HG03432 (cell line): Measurements from ENCODE around the gene ZNF582.
"Not testable (repeated sequence)": the region's sequence is repeated elsewhere in the genome, so short reads cannot be mapped to it uniquely, and the experiment has no call there.

Experiments
- ATAC-seq: cut with Tn5 transposase; IDR thresholded peaks from one replicate; pipeline ENCODE4 v1.9.1; 2021; ENCODE audit warnings: mild to moderate bottlenecking, moderate library complexity; ENCODE audit not compliant: unreplicated experiment

The ZNF582 gene

DNA sequence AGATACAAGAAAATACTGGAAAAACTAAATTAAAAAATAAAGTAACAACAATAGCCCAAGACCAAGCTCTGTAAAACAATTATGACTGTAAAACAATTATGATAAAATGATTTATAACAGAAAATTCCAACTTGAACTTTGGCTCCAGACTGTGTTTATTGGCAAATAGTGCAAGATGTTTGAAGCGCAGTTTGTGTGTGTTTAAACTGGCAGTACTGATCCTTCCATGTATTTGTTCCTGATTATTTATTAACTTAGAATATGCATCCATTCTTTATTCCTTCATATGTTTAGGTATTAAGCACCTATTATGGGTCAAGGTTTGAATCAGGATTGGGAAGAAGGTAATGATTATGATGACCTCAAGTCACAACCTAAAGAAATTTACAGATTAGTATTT is 37.8 kb downstream of the ZNF582 start:
- ATAC-seq, result no peak

DNA sequence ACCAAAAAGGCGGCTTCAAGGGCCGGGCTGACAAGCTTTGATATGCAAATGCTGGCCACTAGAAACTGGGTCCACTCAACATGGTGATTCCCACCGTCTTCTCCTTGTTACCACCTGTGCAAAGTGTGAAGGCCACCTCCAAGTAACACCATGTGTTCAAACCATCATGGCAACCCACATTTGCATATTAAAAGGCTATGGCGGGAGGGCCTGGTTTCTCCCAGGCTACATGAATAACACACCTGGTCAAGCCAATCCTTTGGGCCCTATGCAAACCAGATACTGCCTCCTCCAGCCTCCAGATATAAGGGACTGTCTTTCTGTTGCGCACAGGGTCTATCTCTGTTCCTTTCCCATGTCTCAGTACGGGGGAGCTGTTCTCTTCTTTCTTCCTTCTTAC is 42.1 kb downstream of the ZNF582 start:
- ATAC-seq, result no peak

DNA sequence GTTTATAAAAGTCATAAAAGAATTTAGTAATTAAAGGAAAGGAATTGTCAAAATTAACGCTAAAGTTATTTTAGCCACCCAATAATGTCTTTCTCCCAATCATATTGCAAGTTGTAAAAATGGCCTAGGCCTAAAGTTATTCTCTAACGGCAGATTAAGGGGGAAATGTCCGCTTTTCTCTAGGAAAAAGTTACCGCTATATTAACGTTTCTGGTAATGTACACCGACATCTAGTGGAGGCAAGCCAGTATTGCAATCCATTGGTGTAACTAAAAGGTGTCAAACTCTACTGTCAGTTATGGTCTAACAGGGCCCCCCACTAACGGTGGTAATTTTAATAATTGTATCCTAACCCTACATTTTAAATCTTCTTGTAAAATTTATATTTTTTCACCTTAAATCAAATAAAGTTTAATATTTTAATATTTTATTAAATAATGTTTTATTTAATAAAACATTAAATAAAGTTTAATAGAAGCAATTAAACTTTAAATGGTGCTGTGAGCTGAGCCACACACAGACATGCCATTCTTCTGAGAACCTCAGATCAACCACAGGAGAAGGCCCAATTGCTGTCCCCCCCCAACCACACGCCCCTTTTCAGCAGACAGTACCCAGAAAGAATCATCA is 42.8 kb downstream of the ZNF582 start:
- ATAC-seq, result no peak

- no peak for ATAC-seq
These were observed 45.0 kb downstream of the ZNF582 start for GRCh38 chr19:56348289-56348877.

DNA sequence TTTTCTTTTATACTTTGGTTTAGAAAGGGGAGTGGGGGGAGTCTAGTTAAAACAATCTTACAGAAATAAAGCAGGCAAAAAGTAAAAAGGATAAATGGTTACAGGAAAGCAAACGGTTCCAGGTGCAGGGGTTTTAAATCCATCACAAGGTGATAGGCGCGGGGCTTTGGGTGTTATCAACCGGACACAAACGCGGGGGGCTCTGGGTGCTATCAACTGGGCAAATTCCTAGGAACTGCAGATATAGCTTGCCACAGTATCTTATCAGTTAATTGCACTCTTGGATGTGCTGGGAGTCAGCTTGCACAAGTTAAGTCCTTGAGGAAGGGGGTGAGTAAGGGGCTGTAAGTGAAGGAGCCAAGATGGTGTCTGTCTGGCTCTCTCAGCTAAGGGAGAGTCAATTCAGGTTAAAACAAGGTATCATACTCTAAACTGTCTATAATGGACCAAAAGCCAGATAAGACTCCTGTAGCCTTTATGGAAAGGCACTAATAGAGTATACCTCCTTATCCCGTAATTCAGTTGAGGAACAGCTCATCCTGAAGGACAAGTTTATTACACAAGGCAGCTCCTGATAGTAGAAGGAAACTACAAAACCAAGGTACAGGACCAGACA is 46.1 kb downstream of the ZNF582 start:
- ATAC-seq, result no peak

DNA sequence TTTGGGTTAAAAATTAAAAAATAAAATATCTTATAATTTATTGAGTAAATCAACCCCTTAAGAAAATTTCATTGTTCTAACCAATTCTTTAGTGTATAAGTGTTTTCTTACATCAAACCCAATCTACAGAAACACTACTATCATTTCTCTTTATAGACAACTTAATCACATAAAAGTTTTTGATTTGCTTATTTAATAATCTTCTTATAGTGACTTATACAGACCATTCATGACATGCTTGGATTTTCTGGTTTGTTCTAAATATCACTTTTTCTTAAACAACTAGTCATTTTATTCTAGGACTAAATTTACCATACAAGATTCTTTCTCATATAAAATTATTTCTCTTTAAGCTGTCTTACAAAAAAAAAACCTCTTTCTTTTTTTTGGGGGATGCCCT is 51.4 kb downstream of the ZNF582 start:
- ATAC-seq, result no peak

DNA sequence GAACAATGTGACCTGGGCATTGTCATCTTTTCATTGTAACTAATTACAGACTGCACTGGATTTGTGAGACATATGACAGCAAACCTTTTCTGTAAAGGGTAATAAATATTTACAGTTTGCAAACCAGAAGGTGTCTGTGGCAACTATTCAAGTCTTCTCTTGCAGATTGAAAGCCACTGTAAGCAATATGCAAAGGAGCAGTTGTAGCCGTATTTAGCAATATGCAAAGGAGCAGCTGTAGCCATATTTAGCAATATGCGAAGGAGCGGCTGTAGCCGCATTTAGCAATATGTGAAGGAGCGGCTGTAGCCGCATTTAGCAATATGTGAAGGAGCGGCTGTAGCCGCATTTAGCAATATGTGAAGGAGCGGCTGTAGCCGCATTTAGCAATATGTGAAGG is 54.3 kb downstream of the ZNF582 start:
- not testable (repeated sequence) for ATAC-seq

DNA sequence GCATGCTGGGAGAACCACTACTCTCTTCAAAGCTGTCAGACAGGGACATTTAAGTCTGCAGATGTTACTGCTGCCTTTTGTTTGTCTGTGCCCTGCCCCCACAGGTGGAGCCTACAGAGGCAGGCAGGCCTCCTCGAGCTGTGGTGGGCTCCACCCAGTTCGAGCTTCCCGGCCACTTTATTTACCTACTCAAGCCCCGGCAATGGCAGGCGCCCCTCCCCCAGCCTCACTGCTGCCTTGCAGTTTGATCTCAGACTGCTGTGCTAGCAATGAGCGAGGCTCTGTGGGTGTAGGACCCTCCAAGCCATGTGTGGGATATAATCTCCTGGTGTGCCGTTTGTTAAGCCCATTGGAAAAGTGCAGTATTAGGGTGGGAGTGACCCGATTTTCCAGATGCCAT is 56.3 kb downstream of the ZNF582 start:
- not testable (repeated sequence) for ATAC-seq

- ATAC-seq, result not testable (repeated sequence)
These were observed 58.0 kb downstream of the ZNF582 start for GRCh38 chr19:56335371-56335770.

DNA sequence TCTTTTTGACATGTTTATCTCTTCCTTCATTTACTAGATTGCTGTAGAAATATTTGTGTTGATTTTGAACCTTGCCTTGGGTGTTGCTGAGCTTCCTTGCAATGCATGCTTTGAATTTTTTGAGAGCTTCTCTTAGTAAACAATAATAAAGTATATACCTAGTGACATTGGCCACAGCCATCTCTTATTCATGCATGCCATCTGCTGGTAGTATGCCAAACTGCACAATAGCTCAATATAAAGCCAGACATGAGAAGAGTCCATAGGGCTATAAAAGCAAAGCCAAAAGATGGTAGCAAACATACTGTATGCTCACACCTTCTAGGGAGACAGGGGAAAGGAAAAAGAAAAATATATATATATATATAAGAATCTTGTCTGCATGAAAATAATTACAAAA is 59.8 kb downstream of the ZNF582 start:
- ATAC-seq, result no peak
